Stimulated activated CD8-positive, alpha-beta memory T cell treated with anti-CD3 and anti-CD28 coated beads, Interleukin-2, amount 100 ng/mL, for 1 hour (primary cell): Measurements from ENCODE around the gene NPR3.

ENCODE experiments used
- DNase-seq, 2 donors: peaks; one replicate each; pipeline ENCODE4 v3.0.0-alpha.2; 2020; ENCODE audit warnings: low read depth in 2 of 2

NPR3 gene, protein sequence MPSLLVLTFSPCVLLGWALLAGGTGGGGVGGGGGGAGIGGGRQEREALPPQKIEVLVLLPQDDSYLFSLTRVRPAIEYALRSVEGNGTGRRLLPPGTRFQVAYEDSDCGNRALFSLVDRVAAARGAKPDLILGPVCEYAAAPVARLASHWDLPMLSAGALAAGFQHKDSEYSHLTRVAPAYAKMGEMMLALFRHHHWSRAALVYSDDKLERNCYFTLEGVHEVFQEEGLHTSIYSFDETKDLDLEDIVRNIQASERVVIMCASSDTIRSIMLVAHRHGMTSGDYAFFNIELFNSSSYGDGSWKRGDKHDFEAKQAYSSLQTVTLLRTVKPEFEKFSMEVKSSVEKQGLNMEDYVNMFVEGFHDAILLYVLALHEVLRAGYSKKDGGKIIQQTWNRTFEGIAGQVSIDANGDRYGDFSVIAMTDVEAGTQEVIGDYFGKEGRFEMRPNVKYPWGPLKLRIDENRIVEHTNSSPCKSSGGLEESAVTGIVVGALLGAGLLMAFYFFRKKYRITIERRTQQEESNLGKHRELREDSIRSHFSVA

DNA sequence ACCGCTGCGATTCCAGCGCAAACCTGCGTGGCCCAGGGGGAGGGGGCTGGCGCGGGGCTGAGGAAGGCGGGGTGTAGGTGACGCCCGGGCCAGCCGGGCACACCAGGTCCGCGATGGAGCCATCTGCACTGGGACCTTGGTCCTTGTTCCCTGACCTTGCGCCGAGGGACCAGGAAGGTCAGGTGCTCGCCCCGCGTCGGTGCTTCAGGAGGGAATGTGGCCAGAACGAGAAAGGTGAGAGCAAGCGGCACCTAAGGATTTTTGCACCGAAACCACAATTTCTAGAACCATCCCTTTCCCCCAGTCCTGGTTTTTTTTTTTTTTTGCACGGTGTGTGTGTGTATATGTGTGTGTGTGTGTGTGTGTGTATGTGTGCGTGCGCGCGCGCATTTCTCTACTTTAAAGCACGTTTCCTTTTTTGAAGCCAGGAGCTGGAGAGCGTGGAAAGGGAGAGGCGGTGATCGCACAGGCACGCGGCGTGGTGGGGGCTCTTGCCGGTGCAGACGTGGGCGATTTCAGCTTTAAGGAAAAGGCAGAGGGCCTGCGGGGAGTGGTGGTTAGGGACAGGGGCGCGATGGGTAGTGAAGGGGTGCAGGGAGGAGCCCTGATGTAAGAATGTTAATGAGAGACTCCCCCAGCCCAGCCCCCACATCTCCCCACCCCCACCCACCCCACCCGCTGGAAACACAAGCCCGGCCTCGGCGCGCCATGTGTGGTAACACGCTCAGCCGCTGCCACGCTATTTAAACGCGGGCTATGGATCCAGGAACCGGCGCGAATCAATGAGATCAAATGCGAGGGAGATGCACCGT, at the start of gene NPR3:
Gene NPR3 (plus strand): TSS at position 772 of the 812 bp plus-strand sequence. CDS start 456 bp downstream, outside the sequence.
- DNase-seq = no peak

DNA sequence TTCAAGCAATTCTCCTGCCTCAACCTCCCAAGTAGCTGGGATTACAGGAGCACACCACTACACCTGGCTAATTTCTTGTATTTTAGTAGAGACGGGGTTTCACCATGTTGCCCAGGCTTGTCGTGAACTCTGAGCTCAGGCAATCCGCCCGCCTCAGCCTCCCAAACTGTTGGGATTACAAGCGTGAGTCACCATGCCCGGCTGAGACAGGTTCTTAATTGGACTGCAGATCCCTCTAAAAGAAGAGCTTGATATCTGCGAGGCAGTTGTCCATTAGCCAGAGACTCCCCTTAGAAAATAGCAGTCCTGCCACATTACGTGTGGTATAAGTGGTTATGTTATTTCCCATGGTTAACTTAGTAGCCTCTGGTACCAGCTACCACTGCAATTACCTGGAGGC, 46.6 kb upstream of the NPR3 start:
- no peak for DNase-seq

DNA sequence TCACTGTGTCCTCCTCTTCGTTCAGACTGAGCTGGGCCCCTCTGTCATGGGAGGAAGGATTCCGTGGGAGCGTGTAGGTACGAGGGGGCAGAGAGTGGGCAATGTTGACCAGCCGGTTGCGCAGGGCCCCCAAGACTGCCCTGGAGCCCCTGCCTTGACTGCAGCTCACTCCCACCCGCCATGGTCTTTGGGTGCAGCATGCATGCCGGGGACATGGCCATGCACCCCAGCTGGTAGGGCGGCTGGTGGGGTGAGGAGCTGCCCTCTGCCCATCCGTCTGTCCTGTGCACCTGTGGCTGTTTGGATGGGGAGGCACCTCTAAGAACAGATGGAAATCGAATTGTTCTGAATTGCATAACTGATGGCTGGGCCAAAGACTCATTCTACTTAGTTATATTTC, 42.6 kb upstream of the NPR3 start:
- no peak for DNase-seq

- DNase-seq = no peak
Measured at GRCh38 chr5:32673272-32673671, 37.8 kb upstream of the NPR3 start.

GRCh38 chr5:32677023-32677422, 34.1 kb upstream of the NPR3 start:
- no peak for DNase-seq

GRCh38 chr5:32678472-32678871, 32.6 kb upstream of the NPR3 start:
- DNase-seq = no peak

DNA sequence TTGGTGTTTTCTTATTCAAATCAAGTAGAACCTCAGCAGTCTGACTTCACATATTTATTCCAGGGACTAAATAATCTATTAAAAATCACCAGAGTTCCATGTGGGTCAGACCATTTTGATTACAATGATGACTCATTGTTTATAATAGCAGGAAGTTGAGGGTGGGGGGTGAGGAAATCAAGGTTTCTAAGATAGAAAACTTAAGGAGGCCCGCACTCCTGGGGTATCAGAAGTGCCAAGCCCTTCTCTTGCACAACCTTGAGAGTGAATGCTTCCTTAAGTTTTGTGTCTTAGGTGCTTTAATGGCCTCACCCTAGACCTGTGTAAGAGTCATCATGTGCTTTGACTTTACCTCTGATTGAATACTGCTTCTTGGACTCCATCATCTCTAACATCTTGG, 31.9 kb upstream of the NPR3 start:
- no peak for DNase-seq

DNA sequence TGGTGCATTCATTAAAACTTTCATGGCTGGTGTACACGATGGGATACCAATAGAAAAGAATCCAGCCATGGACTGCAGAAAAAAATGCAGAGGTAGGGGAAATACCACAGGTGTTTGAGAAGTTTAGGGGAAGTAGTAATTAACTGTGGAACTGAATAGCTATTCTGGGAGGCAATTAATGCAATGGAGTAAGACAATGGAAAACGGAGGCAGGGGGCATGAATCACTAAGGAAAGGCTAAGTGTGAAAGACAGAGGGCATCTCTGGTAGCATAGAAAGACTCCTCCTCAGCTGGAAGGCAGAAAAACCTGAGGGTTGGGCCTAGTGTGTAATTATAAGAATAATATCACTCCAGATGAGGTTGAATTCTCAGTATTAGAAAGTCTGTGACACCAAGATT, 30.9 kb upstream of the NPR3 start:
- DNase-seq = no peak

GRCh38 chr5:32683125-32683524, 28.0 kb upstream of the NPR3 start:
- DNase-seq = no peak

- DNase-seq = no peak
Measured at GRCh38 chr5:32684260-32684659, 26.9 kb upstream of the NPR3 start.

- DNase-seq = no peak
Measured at GRCh38 chr5:32686799-32687498, 24.2 kb upstream of the NPR3 start.

DNA sequence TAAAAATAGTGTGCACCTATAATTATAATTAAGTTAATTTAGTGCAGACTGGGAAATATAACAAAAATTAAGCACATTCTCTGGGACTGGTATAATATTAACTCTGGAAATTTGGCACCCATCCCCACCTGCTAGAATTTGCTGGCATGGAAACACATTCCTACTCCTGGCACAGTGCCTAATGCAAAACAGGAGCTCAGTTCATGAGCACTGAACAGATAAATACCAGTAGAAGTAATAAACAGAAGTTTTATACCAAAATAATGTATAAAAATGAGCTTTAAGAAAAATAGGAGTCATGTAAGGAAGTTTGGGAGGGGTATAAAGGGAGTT, 23.7 kb upstream of the NPR3 start:
- DNase-seq = no peak

DNA sequence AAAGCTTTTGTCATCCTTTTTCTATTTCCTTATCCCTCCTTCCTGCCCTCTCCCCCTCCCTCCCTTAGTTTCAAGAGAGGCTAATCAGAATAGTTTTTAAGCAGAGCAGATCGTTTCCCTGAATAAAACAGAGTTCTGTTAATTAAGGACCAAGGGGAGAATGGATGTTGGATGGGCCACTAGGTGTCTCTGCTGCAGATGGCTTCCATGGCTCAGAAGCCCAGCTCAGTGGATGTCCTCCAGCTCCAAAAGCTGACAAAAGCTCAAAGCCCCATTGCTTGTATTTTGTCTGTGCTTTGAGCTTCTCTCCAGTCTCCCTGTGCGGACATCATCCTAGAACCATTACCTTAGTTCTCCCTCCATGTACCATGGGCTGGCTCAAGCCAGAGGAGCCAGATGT, 21.0 kb upstream of the NPR3 start:
- DNase-seq = no peak

- DNase-seq = no peak
Measured at GRCh38 chr5:32690666-32691065, 20.5 kb upstream of the NPR3 start.

- DNase-seq = no peak
Measured at GRCh38 chr5:32692036-32692746, 18.9 kb upstream of the NPR3 start.

DNA sequence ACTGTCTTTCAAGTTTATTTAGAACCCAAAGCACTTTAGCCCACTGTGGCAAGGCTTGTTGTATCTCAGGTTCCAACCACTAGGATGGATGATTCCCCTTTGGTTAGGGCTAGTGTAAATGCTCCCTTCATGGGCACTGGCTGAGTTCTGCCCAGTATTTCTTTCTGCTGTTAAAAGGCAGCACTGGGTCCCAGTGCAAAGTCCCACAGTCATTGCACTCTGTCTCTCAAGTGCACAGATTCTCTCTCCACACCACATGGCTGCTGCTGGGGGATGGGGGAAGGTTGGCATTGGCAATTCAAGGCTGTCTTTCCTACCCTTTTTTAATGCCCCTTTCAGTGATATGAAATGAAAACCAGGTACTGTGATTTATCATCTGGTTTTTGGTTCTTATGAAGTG, 7.2 kb upstream of the NPR3 start:
- no peak for DNase-seq

- no peak for DNase-seq
Measured at GRCh38 chr5:32707418-32707997, 3.6 kb upstream of the NPR3 start.

DNA sequence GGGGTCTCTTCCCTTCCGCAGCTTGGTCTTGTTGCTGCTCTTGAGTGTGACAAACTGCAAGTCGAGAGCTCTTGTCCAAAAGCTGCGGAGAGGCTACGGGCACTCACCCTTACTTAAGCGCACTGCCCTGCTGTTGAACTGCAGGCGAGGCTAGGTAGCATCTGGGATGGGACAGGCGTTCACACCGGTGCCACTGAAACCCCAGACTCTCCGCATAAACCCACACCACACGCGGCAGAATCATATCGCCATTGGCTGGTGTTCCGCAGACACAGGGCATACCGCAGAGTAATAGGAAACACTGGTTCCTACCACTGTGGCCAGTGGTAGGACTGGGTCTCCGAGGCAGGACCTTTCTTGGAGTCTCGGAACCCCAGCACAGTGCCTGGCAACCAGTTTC, 2.2 kb upstream of the NPR3 start:
- no peak for DNase-seq

GRCh38 chr5:32709750-32710549, 1.2 kb upstream of the NPR3 start:
- DNase-seq = no peak

DNA sequence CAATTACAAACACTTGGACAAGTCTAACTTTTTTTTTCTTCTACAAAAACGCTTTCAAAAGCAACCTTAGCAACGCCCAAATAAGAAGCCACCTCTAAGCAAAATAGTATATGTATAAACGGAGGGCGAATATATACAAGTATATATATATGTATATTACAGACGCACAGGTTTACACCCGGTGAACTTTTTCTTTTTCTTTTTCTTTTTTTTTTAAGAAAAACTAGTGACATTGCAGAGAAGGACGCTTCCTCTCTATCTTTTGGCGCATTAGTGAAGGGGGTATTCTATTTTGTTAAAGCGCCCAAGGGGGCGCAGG, 200 bp downstream of the NPR3 start:
- no peak for DNase-seq
